Neuron (in vitro differentiated cells): Measurements from ENCODE around the gene MRPL33.

Source experiments
- H2AFZ ChIP-seq: one replicate; pipeline ENCODE4 v1.6.1; 2013; ENCODE audit warnings: low read depth, mild to moderate bottlenecking, inconsistent platforms, low read length, moderate library complexity
- H3K27me3 ChIP-seq: one replicate; pipeline ENCODE4 v1.6.1; 2013; ENCODE audit warnings: low read length; ENCODE audit not compliant: insufficient read depth
- H3K36me3 ChIP-seq: one replicate; pipeline ENCODE4 v1.6.1; 2013; ENCODE audit warnings: low read length; ENCODE audit not compliant: insufficient read depth
- H3K4me1 ChIP-seq: one replicate; pipeline ENCODE4 v1.6.1; 2013; ENCODE audit warnings: low read length; ENCODE audit not compliant: insufficient read depth
- H3K4me3 ChIP-seq: 2 replicates; pipeline ENCODE4 v1.5.1; 2013; ENCODE audit warnings: mild to moderate bottlenecking, low read length, moderate library complexity
- H3K9me3 ChIP-seq: one replicate; pipeline ENCODE4 v1.6.1; 2013; ENCODE audit warnings: low read length

Gene MRPL33

DNA sequence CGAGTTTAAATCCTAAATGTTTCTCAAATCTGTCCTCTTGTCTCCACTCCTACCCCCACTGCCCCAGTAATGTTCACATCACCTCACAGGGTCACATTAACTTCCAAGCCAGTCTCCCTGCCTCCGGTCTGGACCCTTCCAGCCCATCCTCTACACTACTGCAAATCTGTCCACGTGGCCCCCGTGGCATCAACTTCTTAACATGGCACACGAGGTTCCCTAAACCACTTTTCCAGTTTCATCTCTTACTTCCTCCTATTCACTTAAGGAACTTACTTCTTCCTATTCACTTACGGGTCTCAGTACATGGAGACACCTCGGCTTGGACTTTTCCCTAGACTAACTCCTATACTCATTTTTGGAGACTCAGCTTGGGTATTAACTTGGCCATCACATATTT, 27.0 kb downstream of the MRPL33 start:
- Histone ChIP-seq H3K4me3 (no peak overlapping the region), H3K36me3 (no peaks in the 10 kb centered on the region), H3K27me3 (no peaks in the 10 kb centered on the region), H2AFZ (no peak overlapping the region), H3K4me1 (peaks cover 41% of the 10 kb centered on the region), H3K9me3 (no peaks in the 10 kb centered on the region)

DNA sequence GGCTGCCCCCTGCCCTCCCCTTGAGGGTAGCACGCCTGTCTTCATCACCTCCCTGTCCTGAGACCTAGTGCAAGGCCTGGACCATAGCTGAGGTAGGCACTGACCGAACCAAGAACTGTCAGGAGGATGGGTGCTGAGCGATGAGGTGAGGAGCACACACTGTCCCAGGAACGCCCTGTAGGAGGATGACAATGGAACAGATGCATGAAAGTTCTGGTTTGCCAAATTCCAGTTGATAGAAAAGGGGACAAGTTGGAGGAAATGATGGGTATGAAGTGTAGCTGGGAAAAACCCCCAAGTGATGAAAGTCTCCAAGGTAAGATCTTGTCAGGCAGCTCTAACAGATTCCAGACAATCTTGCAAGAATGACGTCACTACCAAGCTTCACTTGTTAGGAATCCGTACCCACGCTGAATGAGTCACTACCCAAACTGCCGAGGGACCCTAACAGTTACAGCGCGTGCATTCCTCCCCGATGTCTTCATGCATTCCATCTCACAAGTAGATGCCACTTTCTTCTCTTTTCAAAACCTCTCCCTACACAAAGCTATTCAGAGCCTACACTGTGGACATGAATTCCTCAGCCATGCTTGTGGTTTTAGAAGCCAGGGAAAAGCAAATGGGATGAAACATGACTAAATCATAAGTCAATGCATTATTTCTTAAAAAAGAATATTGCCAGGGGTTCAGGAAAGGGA, 27.6 kb downstream of the MRPL33 start:
- H3K36me3 ChIP-seq, result no peaks in the 10 kb centered on the region
- H3K4me1 ChIP-seq, result peaks cover 41% of the 10 kb centered on the region
- no peak overlapping the region for H2AFZ ChIP-seq
- H3K9me3 ChIP-seq, result no peaks in the 10 kb centered on the region
- no peak overlapping the region for H3K4me3 ChIP-seq
- no peaks in the 10 kb centered on the region for H3K27me3 ChIP-seq

DNA sequence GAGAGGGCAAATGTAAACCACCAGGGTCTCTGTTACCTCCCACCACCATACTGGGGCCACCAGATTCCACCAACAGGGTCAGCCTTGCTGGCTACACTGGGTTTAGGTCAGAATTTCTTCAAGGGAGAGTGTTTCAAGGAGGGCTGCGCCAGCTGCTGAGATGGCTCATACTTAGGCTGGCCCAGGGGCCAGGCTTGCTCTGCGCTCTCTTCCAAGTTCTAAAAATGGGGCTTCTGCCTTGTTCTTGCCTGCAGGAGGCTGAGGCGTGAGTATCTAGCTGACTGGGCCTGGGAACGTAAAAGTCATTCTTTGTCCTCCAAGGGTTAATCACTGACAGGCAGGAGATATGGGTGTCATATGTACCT, 28.1 kb downstream of the MRPL33 start:
- no peaks in the 10 kb centered on the region for H3K27me3 ChIP-seq
- no peaks in the 10 kb centered on the region for H3K36me3 ChIP-seq
- no peak overlapping the region for H2AFZ ChIP-seq
- no peaks in the 10 kb centered on the region for H3K9me3 ChIP-seq
- no peak overlapping the region for H3K4me3 ChIP-seq
- H3K4me1 ChIP-seq, result peaks cover 41% of the 10 kb centered on the region

DNA sequence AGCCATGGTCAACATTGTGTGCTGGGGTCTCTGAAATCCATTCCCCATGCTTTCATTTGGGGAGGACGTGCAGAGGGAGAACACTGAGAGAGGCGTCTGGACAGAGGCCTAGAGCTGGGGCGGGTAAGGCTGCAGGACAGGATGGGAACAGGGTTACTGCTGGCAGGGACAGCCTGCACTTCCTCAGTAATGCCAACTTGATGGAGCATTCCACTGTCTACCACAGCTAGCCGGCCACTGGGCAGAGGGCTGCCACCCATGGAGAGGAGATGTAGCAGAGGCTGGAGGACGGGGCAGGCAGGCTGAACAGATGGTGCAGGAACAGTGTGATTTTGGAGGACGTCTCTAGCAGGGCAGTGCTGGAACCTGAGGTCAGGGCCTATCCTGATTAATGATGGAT, 29.3 kb downstream of the MRPL33 start:
- no peaks in the 10 kb centered on the region for H3K9me3 ChIP-seq
- H3K36me3 ChIP-seq, result no peaks in the 10 kb centered on the region
- H3K27me3 ChIP-seq, result no peaks in the 10 kb centered on the region
- H2AFZ ChIP-seq, result no peak overlapping the region
- H3K4me1 ChIP-seq, result peaks cover 29% of the 10 kb centered on the region
- H3K4me3 ChIP-seq, result no peak overlapping the region

DNA sequence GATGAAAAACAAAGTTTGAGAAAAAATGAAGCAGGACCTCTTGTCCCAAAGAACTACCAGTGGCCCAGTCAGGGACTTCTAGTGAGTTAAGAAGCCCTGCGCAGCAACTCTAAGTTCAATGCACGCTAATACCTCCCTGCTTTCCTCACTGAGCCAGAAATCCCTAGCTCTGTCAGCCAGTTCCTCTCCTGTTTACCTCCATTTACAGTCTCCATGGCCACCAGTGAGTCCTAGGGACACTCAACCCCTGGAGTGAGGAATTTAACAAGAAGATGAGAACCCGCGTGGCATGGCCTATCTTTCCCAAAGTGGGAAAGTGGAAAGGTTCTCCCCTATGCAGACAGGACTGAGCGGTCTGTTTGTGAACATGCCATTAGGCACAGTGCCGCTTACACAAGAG, 31.0 kb downstream of the MRPL33 start:
- H3K36me3 ChIP-seq, result no peaks in the 10 kb centered on the region
- H2AFZ ChIP-seq, result no peak overlapping the region
- no peaks in the 10 kb centered on the region for H3K27me3 ChIP-seq
- no peak overlapping the region for H3K4me3 ChIP-seq
- no peaks in the 10 kb centered on the region for H3K9me3 ChIP-seq
- H3K4me1 ChIP-seq, result peaks cover 18% of the 10 kb centered on the region

DNA sequence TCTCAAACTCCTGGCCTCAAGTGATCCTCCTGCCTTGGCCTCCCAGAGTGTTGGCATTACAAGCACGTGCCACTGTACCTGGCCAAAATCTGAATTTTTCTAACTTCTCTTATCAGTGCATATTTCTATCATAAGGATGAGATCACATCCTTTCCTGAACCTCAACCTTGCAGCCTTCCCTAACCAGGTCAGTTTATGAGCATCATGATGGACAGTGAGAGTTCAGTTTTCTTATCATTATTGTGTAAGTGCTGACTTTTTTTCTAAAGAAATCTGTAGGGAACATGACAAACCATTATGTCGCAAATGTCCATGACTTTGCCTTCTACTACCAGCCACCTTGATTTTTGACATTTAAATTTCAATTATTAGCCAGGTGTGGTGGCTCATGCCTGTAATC, 31.5 kb downstream of the MRPL33 start:
- Histone ChIP-seq H2AFZ (no peak overlapping the region), H3K4me1 (peaks cover 18% of the 10 kb centered on the region), H3K9me3 (no peaks in the 10 kb centered on the region), H3K4me3 (no peak overlapping the region), H3K36me3 (no peaks in the 10 kb centered on the region), H3K27me3 (no peaks in the 10 kb centered on the region)

DNA sequence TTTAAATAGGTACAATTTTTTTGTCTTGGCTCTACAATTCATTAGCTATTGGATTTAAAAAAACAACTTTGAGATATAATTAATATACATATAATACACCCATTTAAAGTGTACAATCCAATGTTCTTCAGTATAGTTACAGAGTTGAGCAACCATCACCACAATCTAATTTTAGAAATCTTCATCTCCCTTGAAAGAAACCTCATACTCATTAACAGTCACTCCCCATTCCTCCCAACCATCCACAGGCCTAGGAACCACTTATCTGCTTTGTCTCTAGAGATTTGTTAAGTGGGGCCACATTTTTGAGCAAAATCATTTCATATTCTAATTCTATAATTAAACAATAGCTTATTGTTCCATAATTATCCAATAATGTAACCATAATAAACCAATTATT, 32.6 kb downstream of the MRPL33 start:
- Histone ChIP-seq H3K27me3 (no peaks in the 10 kb centered on the region), H2AFZ (no peak overlapping the region), H3K4me3 (no peak overlapping the region), H3K4me1 (peaks cover 9% of the 10 kb centered on the region), H3K9me3 (no peaks in the 10 kb centered on the region), H3K36me3 (no peaks in the 10 kb centered on the region)

DNA sequence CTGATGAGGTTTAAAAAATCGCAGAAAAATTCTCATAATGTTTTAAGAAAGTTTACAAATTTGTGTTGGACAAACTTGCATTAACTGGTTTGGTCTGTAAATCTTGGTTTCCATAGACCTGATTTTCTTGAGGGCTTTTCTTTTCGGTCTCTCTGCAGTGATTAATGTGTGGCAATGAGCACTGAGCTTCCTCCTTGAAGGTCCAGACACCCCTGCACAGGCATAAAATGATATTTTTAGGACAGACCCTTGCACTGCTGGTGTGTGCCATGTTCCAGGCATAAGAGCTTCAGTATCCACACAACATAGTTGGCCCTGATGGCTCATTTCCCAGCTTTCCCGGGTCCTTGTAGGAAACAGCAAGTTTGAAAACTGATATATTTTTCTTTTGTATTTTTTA, 33.7 kb downstream of the MRPL33 start:
- Histone ChIP-seq H3K36me3 (no peaks in the 10 kb centered on the region), H3K4me1 (peaks cover 2% of the 10 kb centered on the region), H2AFZ (no peak overlapping the region), H3K27me3 (no peaks in the 10 kb centered on the region), H3K9me3 (no peaks in the 10 kb centered on the region), H3K4me3 (no peak overlapping the region)

DNA sequence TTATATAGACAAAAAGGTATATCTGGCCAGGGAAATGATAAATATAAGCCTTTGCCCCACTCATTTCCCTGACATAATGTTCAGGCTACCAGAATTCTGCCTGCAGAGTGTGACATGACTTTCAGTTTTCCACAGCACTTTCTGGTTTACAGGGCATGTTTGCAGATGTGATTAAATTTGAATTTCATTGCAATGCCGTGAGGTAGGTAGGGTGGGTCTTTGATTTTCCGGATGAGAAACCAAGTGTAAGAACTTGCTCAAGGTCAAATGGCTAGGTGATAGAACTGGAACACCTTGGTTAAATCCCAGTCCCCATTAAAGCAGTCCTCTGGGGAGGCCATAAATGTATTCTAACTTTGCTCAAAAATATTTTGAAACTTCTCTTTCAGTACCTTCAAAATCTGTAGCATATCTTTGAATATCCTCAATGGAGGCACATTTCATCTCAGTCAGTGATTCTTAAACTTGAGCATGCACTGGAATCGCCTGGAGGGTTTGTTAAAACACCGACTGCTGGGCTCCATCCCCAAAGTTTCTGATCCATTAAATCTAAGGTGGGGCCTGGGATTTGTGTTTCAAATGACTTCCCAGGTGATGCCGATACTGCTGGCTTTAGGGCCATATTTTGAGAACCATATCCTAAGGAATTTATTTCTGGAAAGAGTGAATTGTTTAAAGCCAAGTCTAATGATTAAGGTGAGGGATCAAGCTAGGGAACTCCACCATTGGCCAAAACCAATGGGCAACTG, 35.0 kb downstream of the MRPL33 start:
- Histone ChIP-seq H2AFZ (no peak overlapping the region), H3K36me3 (no peaks in the 10 kb centered on the region), H3K9me3 (no peaks in the 10 kb centered on the region), H3K4me1 (no peaks in the 10 kb centered on the region), H3K27me3 (no peaks in the 10 kb centered on the region), H3K4me3 (no peak overlapping the region)

DNA sequence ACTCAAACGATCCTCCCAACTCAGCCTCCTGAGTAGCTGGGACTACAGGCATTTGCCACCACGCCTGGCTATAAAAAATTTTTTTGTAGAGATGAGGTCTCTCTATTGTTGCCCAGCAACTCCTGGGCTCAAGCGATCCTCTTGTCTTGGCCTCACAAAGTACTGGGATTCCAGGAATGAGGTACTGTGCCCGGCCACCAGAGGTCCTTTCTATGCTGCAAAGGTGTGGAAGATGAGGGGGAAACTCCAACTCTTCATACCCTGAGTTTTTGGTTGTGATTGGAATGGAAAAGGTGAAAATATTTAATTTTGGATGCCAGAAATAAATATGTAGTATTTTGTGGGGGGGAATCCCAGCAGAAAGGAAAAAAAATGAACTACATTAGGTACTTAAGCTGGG, 36.0 kb downstream of the MRPL33 start:
- no peak overlapping the region for H3K4me3 ChIP-seq
- H3K4me1 ChIP-seq, result no peaks in the 10 kb centered on the region
- H3K9me3 ChIP-seq, result no peaks in the 10 kb centered on the region
- H2AFZ ChIP-seq, result no peak overlapping the region
- no peaks in the 10 kb centered on the region for H3K36me3 ChIP-seq
- H3K27me3 ChIP-seq, result no peaks in the 10 kb centered on the region

DNA sequence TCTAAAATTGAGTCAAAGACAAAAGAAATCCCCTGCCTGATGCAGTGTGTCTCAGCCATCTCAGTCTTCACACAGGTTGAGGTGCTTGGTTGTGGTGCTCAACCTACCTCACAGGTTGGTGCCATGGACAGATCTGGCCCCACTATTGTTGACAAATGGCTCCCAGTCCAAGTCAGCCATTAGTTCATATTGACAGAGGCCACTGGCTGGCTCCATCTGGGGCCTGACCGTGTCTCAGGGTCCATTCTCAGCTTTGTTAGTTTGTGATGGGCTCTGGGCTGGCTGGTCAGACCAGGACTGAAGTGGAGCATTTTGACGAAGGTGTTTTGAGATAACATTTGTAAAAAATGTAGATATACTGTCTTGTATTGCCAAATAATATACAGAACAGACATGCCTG, 36.9 kb downstream of the MRPL33 start:
- H3K36me3 ChIP-seq, result no peaks in the 10 kb centered on the region
- H3K4me3 ChIP-seq, result no peak overlapping the region
- no peak overlapping the region for H2AFZ ChIP-seq
- H3K4me1 ChIP-seq, result no peaks in the 10 kb centered on the region
- no peaks in the 10 kb centered on the region for H3K27me3 ChIP-seq
- no peaks in the 10 kb centered on the region for H3K9me3 ChIP-seq

DNA sequence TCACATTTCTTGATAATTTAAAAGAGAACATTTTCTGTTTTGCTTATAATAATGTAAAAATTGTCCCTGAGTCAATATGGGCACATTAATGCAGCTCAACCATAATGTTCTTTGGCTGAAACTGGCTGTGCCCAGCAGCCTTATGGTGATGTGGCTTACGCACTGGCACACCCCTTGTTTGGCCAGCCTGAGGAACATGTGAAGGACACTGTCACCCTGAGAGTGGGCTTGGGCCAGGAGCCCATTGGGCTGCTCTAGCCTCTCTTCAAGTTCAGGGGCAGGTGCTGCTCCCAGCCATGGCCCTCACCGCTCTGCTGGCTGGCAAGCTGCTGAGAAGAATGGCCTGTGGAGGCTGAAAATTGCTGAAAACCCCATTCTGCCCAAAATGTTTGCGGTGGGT, 37.5 kb downstream of the MRPL33 start:
- no peak overlapping the region for H3K4me3 ChIP-seq
- no peaks in the 10 kb centered on the region for H3K36me3 ChIP-seq
- no peaks in the 10 kb centered on the region for H3K4me1 ChIP-seq

DNA sequence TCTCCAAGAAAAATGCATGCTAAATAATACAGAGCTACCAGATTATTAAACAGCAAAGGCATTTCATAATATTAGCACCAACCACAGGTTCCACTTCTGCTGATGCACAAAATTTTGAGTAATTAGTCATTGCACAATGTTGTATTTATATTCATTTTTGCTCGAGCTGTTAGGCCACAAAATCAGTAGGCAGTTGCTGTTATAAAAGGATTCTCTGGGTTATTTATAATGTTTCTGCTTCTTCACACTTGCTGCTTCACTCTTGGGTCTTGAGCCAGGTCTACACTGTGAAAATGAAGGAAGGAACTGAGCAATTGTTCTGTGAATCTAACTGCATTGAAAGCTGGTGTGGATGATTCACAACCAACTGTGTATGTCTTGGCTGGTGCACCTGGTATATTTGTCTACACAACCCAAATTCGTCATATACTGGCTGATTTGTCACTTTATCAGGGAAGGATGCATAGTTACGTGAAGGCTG, 38.3 kb downstream of the MRPL33 start:
- Histone ChIP-seq H3K4me3 (no peak overlapping the region), H2AFZ (no peak overlapping the region), H3K4me1 (no peaks in the 10 kb centered on the region), H3K27me3 (no peaks in the 10 kb centered on the region), H3K36me3 (no peaks in the 10 kb centered on the region), H3K9me3 (no peaks in the 10 kb centered on the region)

More for the DNA sequence above, 37.5 kb downstream of the MRPL33 start:
- Histone ChIP-seq H2AFZ (no peak overlapping the region), H3K9me3 (no peaks in the 10 kb centered on the region), H3K27me3 (no peaks in the 10 kb centered on the region)
